GM19463 (cell line): ENCODE results near the gene CYB5R3.
A peak's percentile ranks its signal among the peaks of the same experiment; 100 is the strongest.
"Not testable (repeated sequence)": the region's sequence is repeated elsewhere in the genome, so short reads cannot be mapped to it uniquely, and the experiment has no call there.

ENCODE experiments used
- ATAC-seq: cut with Tn5 transposase; IDR thresholded peaks from one replicate; pipeline ENCODE4 v1.9.1; 2021; ENCODE audit warnings: mild to moderate bottlenecking, moderate library complexity; ENCODE audit not compliant: unreplicated experiment

Gene CYB5R3

GRCh38 chr22:42608136-42608822 is 40.9 kb downstream of the CYB5R3 start:
- ATAC-seq, result no peak

- ATAC-seq, result not testable (repeated sequence)
Measured at GRCh38 chr22:42607641-42608040, 41.6 kb downstream of the CYB5R3 start.

GRCh38 chr22:42604403-42604802 is 44.8 kb downstream of the CYB5R3 start:
- no peak for ATAC-seq

- no peak for ATAC-seq
Measured at GRCh38 chr22:42603427-42603826, 45.8 kb downstream of the CYB5R3 start.

- ATAC-seq, result no peak
Measured at GRCh38 chr22:42602470-42602869, 46.7 kb downstream of the CYB5R3 start.

- ATAC-seq, result no peak
Measured at GRCh38 chr22:42601879-42602465, 47.2 kb downstream of the CYB5R3 start.

- no peak for ATAC-seq
Measured at GRCh38 chr22:42596863-42597530, 52.2 kb downstream of the CYB5R3 start.

- no peak for ATAC-seq
Measured at GRCh38 chr22:42596336-42596735, 52.9 kb downstream of the CYB5R3 start.

- ATAC-seq, result no peak
Measured at GRCh38 chr22:42595434-42595833, 53.8 kb downstream of the CYB5R3 start.

GRCh38 chr22:42591987-42592386 is 57.2 kb downstream of the CYB5R3 start:
- ATAC-seq, result no peak

GRCh38 chr22:42587588-42588175 is 61.5 kb downstream of the CYB5R3 start:
- no peak for ATAC-seq

- ATAC-seq, result no peak
Measured at GRCh38 chr22:42586381-42586780, 62.8 kb downstream of the CYB5R3 start.

GRCh38 chr22:42585096-42585495 is 64.1 kb downstream of the CYB5R3 start:
- no peak for ATAC-seq

GRCh38 chr22:42584364-42584940 is 64.7 kb downstream of the CYB5R3 start:
- ATAC-seq, result no peak

- no peak for ATAC-seq
Measured at GRCh38 chr22:42582987-42583386, 66.2 kb downstream of the CYB5R3 start.

GRCh38 chr22:42581762-42582716 is 67.2 kb downstream of the CYB5R3 start:
- ATAC-seq, result peak; percentile 63

- ATAC-seq, result not testable (repeated sequence)
Measured at GRCh38 chr22:42581194-42581761, 67.9 kb downstream of the CYB5R3 start.

- ATAC-seq, result not testable (repeated sequence)
Measured at GRCh38 chr22:42580040-42580439, 69.2 kb downstream of the CYB5R3 start.

- no peak for ATAC-seq
Measured at GRCh38 chr22:42577623-42578240, 71.5 kb downstream of the CYB5R3 start.
